Suprapubic skin (tissue), 4 donors: ENCODE results near the gene YPEL4.

Source experiments
- CTCF ChIP-seq, 2 donors: fragments of 200-600 bp in 1 of 2; fragments of 450-650 bp in 1 of 2; sonication (generic) in 1 of 2; IDR thresholded peaks; one replicate each; pipeline ENCODE4 v1.5.1; 2016 to 2019; ENCODE audit warnings: antibody characterized with exemption in 2 of 2, mild to moderate bottlenecking in 1 of 2, moderate library complexity in 1 of 2
- EP300 ChIP-seq: sonication (generic); formaldehyde crosslinking; IDR thresholded peaks from one replicate; pipeline ENCODE4 v1.6.1; 2017; ENCODE audit warnings: antibody characterized with exemption
- POLR2A ChIP-seq, 2 donors: fragments of 450-650 bp; IDR thresholded peaks; one replicate each; pipeline ENCODE4 v1.6.1; 2017; ENCODE audit warnings: antibody characterized with exemption in 2 of 2, mild to moderate bottlenecking in 2 of 2, moderate library complexity in 2 of 2
- POLR2AphosphoS5 ChIP-seq, 3 donors: sonication (generic); formaldehyde crosslinking; IDR thresholded peaks; one replicate each; pipeline ENCODE4 v1.6.1; 2017; ENCODE audit warnings: antibody characterized with exemption in 3 of 3

GRCh38 chr11:57656885-57657193 is 7.1 kb upstream of the YPEL4 start:
- TF ChIP-seq EP300 (no peak), CTCF (IDR thresholded peaks at IDR 0.05) (no peak), POLR2AphosphoS5 (IDR thresholded peaks at IDR 0.05) (no peak), POLR2A (IDR thresholded peaks at IDR 0.05) (no peak)
